Right atrium auricular region (tissue), 2 donors: ENCODE results near the gene NEK11. TPM values are rescaled to one million over a fixed set of nuclear protein-coding genes. Genes with fewer than 3 reads are reported as not detected.

Source experiments
- DNase-seq: peaks from one replicate; pipeline ENCODE4 v3.0.0-alpha.2; 2019; ENCODE audit warnings: low spot score
- H3K27ac ChIP-seq, 2 donors: fragments of 200-600 bp; sonication (generic); 1 replicate in 1 of 2; 2 replicates in 1 of 2; pipeline ENCODE4 v1.5.1; 2016 to 2019
- H3K27me3 ChIP-seq, 2 donors: fragments of 200-600 bp; sonication (generic); one replicate each; pipeline versions ENCODE4 v1.5.1 to v1.6.0; 2017 to 2019
- H3K36me3 ChIP-seq: fragments of 200-600 bp; sonication (generic); one replicate; pipeline ENCODE4 v1.5.1; 2016
- H3K4me1 ChIP-seq, 2 donors: fragments of 200-600 bp; sonication (generic); one replicate each; pipeline versions ENCODE4 v1.5.1 to v1.6.0; 2017 to 2019
- H3K4me3 ChIP-seq, 2 donors: fragments of 200-600 bp; sonication (generic); 1 replicate in 1 of 2; 2 replicates in 1 of 2; pipeline ENCODE4 v1.5.1; 2017 to 2019; ENCODE audit warnings: mild to moderate bottlenecking in 1 of 2, moderate library complexity in 1 of 2
- H3K9me3 ChIP-seq, 2 donors: fragments of 200-600 bp; sonication (generic); one replicate each; pipeline ENCODE4 v1.5.1; 2019
- CTCF ChIP-seq, 2 donors: fragments of 200-600 bp; sonication (generic); IDR thresholded peaks; one replicate each; pipeline ENCODE4 v1.5.1; 2019; ENCODE audit warnings: antibody characterized with exemption in 2 of 2
- total RNA-seq, 2 donors: library from RNA; depleted of rRNA; stranded (reverse); fragments of >200 nt; gene quantifications; one replicate each; pipeline ENCODE4 v1.1.0, GENCODE V29; 2016

NEK11 gene
- total RNA-seq, 2 donors from 2014 or later, result 2.0 to 2.2 TPM

- Histone ChIP-seq H3K36me3 (no peaks in the 10 kb centered on the region), H3K27me3 (no peaks in the 10 kb centered on the region), H3K4me1 (no peaks in the 10 kb centered on the region), H3K9me3 (peaks cover 0 to 8% of the 10 kb centered on the region in 2 donors), H3K4me3 (no peak overlapping the region), H3K27ac (no peak overlapping the region)
- DNase-seq, result no peak
- TF ChIP-seq CTCF (IDR thresholded peaks at IDR 0.05), result no peak
Observed at GRCh38 chr3:131261104-131261503, 234.4 kb downstream of the NEK11 start.

- H3K36me3 ChIP-seq, result no peaks in the 10 kb centered on the region
- no peaks in the 10 kb centered on the region for H3K27me3 ChIP-seq
- H3K9me3 ChIP-seq, result no peaks in the 10 kb centered on the region
- H3K4me1 ChIP-seq, result no peaks in the 10 kb centered on the region
- no peak overlapping the region for H3K4me3 ChIP-seq
- DNase-seq, result no peak
- H3K27ac ChIP-seq, result no peak overlapping the region
- no peak for TF ChIP-seq CTCF (IDR thresholded peaks at IDR 0.05)
Observed at GRCh38 chr3:131275556-131275955, 248.9 kb downstream of the NEK11 start.

GRCh38 chr3:131277836-131278497, 251.3 kb downstream of the NEK11 start:
- no peaks in the 10 kb centered on the region for H3K36me3 ChIP-seq
- no peaks in the 10 kb centered on the region for H3K4me1 ChIP-seq
- no peak overlapping the region for H3K4me3 ChIP-seq
- no peaks in the 10 kb centered on the region for H3K9me3 ChIP-seq
- DNase-seq, result no peak
- no peak for TF ChIP-seq CTCF (IDR thresholded peaks at IDR 0.05)
- no peak overlapping the region for H3K27ac ChIP-seq
- H3K27me3 ChIP-seq, result no peaks in the 10 kb centered on the region

GRCh38 chr3:131279577-131279976, 252.9 kb downstream of the NEK11 start:
- no peaks in the 10 kb centered on the region for H3K9me3 ChIP-seq
- no peak for DNase-seq
- H3K27me3 ChIP-seq, result no peaks in the 10 kb centered on the region
- no peak overlapping the region for H3K4me3 ChIP-seq
- no peak for TF ChIP-seq CTCF (IDR thresholded peaks at IDR 0.05)
- no peak overlapping the region for H3K27ac ChIP-seq
- H3K36me3 ChIP-seq, result no peaks in the 10 kb centered on the region
- no peaks in the 10 kb centered on the region for H3K4me1 ChIP-seq

- no peak for TF ChIP-seq CTCF (IDR thresholded peaks at IDR 0.05)
- Histone ChIP-seq H3K27ac (no peak overlapping the region), H3K36me3 (no peaks in the 10 kb centered on the region), H3K4me1 (no peaks in the 10 kb centered on the region), H3K27me3 (no peaks in the 10 kb centered on the region), H3K9me3 (no peaks in the 10 kb centered on the region), H3K4me3 (no peak overlapping the region)
- no peak for DNase-seq
Observed at GRCh38 chr3:131282379-131282778, 255.7 kb downstream of the NEK11 start.

- H3K4me1 ChIP-seq, result no peaks in the 10 kb centered on the region
- H3K9me3 ChIP-seq, result no peaks in the 10 kb centered on the region
- DNase-seq, result no peak
- H3K27me3 ChIP-seq, result no peaks in the 10 kb centered on the region
- TF ChIP-seq CTCF (IDR thresholded peaks at IDR 0.05), result no peak
- no peaks in the 10 kb centered on the region for H3K36me3 ChIP-seq
- no peak overlapping the region for H3K4me3 ChIP-seq
- H3K27ac ChIP-seq, result no peak overlapping the region
Observed at GRCh38 chr3:131282967-131283366, 256.3 kb downstream of the NEK11 start.
